Endometrial microvascular endothelial cells (primary cell): ENCODE measurements around the gene DOK7. TPM values are rescaled to one million over a fixed set of nuclear protein-coding genes. Genes with fewer than 3 reads are reported as not detected.
"Not testable (repeated sequence)": the region's sequence is repeated elsewhere in the genome, so short reads cannot be mapped to it uniquely, and the experiment has no call there.

Source experiments
- in situ Hi-C: cut with HindIII; loops from 2 replicates; pipeline ENCODE4 v1.10.0; 2017; ENCODE audit warnings: low sequenced_read_pairs, low pct_unique_long_range_greater_than_20kb; ENCODE audit errors: inconsistent ontology term
- total RNA-seq: library from RNA; depleted of rRNA; stranded (reverse); fragments of >200 nt; gene quantifications from one replicate; pipeline ENCODE4 v1.2.3, GENCODE V29; 2015; ENCODE audit errors: inconsistent ontology term

The DOK7 gene
- total RNA-seq, 1 donor from 2014 or later = not detected

- in situ Hi-C loops = no loop called here
Measured at GRCh38 chr4:3452376-3452775, 10.7 kb upstream of the DOK7 start.

- in situ Hi-C loops = not testable (repeated sequence)
Measured at GRCh38 chr4:3455596-3455995, 7.5 kb upstream of the DOK7 start.

- in situ Hi-C loops = no loop called here
Measured at GRCh38 chr4:3458371-3458770, 4.7 kb upstream of the DOK7 start.

GRCh38 chr4:3459156-3459555 lies 4.0 kb upstream of the DOK7 start:
- in situ Hi-C loops = not testable (repeated sequence)

GRCh38 chr4:3460926-3461325 lies 2.2 kb upstream of the DOK7 start:
- in situ Hi-C loops = no loop called here

GRCh38 chr4:3461515-3462291 lies 1.4 kb upstream of the DOK7 start:
- in situ Hi-C loops = no loop called here

- in situ Hi-C loops = no loop called here
Measured at GRCh38 chr4:3462321-3462789, 751 bp upstream of the DOK7 start.

- in situ Hi-C loops = no loop called here
Measured at GRCh38 chr4:3463556-3464348, 646 bp downstream of the DOK7 start.

- in situ Hi-C loops = no loop called here
Measured at GRCh38 chr4:3464349-3464905, 1.3 kb downstream of the DOK7 start.

GRCh38 chr4:3464911-3465697 lies 2.0 kb downstream of the DOK7 start:
- in situ Hi-C loops = no loop called here

GRCh38 chr4:3465698-3466671 lies 2.9 kb downstream of the DOK7 start:
- in situ Hi-C loops = no loop called here

- in situ Hi-C loops = no loop called here
Measured at GRCh38 chr4:3466691-3467600, 3.8 kb downstream of the DOK7 start.

GRCh38 chr4:3467601-3468031 lies 4.5 kb downstream of the DOK7 start:
- in situ Hi-C loops = no loop called here

- in situ Hi-C loops = no loop called here
Measured at GRCh38 chr4:3468154-3468553, 5.0 kb downstream of the DOK7 start.

GRCh38 chr4:3468804-3469203 lies 5.7 kb downstream of the DOK7 start:
- in situ Hi-C loops = no loop called here

GRCh38 chr4:3469386-3470243 lies 6.5 kb downstream of the DOK7 start:
- in situ Hi-C loops = no loop called here
